Stimulated activated CD8-positive, alpha-beta memory T cell treated with anti-CD3 and anti-CD28 coated beads, Interleukin-15, amount 100 ng/mL, for 1 hour (primary cell): ENCODE data around the gene TH.
A peak's percentile ranks its signal among the peaks of the same experiment; 100 is the strongest.

Source experiments
- DNase-seq: peaks from one replicate; pipeline ENCODE4 v3.0.0-alpha.2; 2020; ENCODE audit warnings: low read depth

The TH gene

GRCh38 chr11:2159536-2160413 lies 11.8 kb downstream of the TH start:
- no peak for DNase-seq

- DNase-seq: no peak
Observed at GRCh38 chr11:2158966-2159365, 12.6 kb downstream of the TH start.

DNA sequence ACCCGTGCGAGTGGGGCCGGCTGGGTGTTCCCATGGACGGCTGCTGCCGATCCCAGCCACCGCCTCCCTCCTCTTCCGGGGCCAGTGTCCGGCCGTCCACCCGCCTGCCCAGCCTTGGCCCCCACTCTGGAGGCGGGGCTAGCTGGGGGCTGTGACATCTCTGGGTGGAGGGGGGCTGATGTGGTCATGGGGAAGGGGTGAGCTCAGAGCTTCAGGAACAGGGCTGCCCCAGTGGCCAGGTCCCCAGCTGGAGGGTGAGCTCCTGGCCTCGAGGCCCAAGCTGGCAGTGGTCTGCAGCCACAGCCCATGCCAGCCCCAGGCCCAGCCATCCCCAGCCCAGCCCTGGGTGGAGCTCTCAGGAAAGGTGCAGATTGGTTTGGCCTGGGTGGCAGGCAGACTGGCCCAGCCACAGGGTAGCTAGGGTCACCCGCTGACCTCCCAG lies 13.3 kb downstream of the TH start:
- DNase-seq: no peak

GRCh38 chr11:2157294-2158040 lies 14.1 kb downstream of the TH start:
- DNase-seq: no peak

- DNase-seq: peak; percentile 35
Observed at GRCh38 chr11:2156416-2157182, 15.0 kb downstream of the TH start.

GRCh38 chr11:2155511-2155910 lies 16.1 kb downstream of the TH start:
- no peak for DNase-seq

GRCh38 chr11:2154889-2155288 lies 16.7 kb downstream of the TH start:
- no peak for DNase-seq

- DNase-seq: no peak
Observed at GRCh38 chr11:2154195-2154585, 17.4 kb downstream of the TH start.

- DNase-seq: no peak
Observed at GRCh38 chr11:2153581-2154194, 17.9 kb downstream of the TH start.

DNA sequence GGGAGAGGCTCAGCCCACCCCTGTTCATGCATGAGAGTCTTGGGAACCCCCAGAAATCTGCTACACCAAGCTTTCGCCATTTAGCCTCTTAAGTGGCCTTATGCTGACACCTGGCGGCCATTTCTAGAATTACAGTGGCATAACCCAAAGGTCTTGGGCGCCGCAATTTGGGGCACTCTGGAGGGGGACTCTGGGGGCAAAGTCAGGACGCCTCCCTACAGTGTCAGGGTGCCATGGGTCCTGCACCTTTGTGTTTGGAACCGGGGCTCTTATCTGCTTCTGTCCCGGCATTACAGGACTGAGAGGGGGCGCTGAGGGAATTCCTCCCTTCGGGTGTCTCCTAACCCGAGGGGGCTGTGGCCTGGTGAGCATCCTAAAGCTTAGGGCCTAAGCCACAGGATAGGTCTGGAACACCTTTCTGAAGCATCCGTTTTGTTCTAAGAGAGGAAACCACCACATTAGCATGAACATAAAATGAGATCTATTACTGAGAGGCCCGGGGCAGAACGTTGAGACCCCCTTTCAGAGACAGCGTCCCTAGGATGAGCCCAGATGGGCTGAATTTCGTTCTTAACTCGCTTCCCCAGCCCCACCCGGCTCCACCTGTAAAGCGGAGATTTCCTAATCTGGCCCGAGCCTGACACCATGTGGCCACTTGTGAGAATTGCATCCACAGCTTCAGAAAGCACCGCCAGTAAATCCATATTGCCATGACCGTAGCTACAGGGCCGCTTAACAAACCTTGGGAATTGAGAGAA lies 19.9 kb downstream of the TH start:
- DNase-seq: peak; percentile 65

DNA sequence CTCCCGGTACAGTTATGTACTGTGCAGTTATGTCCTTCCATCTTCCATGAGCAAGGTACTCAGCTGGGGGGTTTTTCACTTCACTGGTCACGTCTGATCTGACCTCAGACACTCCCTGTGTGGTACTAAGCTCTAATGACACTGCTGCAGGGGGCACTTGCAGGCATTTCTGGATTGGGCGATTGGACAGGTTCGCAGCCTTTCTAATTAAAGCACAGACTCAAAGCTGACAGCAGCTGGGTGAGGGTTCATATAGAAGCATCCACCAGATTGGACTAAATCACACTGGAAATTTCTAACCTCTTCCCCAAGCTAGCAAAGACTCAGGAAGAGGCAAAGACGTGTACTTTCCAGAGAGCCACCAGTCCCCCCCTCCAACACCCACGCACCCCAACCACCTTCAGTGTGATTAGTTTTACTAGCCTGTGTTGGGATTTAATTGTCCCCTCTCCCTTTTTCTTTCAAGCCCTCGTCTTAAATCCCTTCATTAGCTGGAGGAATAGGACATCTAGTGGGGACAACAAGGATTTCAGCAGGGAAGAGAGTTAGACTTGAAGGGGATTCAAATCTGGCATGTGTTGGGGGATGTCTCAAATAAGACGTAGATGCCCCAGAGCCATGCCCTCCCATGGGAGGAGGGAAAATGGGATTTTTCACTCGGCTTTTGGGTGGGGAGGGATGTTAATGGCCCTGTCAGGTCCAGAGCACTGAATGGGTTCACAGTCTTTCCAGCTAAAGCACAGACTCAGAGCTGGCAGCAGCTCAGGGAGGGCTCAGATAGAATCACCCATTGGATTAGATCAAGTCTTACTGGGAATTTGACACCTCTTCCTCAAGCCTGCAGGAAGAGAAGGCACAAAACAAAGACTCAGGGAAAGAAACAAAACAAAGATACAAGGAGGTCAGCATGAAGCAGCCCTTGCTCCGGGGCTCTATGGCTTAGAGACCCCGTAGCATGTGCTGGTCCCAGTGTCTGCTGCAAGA lies 21.5 kb downstream of the TH start:
- DNase-seq: no peak

GRCh38 chr11:2149460-2149859 lies 22.2 kb downstream of the TH start:
- DNase-seq: no peak

GRCh38 chr11:2148595-2148994 lies 23.0 kb downstream of the TH start:
- no peak for DNase-seq

GRCh38 chr11:2147391-2147790 lies 24.2 kb downstream of the TH start:
- no peak for DNase-seq

GRCh38 chr11:2146051-2146450 lies 25.6 kb downstream of the TH start:
- DNase-seq: no peak

- no peak for DNase-seq
Observed at GRCh38 chr11:2144544-2145248, 26.9 kb downstream of the TH start.

DNA sequence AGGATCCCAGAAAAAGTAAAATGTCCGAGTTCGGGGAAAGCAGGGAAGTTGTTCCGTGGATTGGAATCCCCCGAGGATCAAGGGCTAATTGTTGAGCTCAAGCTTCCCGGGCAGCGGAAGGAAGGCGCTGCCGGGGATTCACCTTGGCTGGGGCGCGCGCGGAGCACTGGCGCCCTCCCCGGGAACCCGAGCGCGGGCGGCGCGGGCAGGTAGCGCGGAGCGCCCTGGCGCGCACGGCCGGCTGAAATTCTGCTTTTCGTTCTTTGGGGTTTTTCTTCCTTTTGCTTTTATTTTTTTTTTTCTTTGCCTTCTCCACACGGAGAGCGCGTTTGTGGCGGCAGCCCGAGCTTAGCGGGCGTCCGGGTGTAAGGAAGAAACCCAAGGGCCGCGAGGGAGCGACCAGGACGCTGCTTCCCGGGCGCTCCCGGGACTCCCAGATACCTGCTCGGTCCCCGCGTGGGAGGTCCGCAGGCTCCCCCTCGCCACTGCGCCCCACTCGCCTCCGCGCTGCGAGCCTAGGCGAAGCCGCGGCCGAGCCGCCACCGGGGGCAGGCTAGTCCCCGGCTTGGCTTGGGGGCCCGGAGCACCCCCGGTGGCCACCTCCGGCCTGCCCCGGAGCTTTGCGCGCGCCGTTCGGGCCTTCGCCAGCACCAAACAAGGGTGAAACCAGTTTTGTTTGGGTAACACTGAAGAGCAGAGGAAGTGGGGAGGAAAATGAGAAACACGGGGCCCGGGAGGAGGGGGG lies 27.6 kb downstream of the TH start:
- DNase-seq: no peak

DNA sequence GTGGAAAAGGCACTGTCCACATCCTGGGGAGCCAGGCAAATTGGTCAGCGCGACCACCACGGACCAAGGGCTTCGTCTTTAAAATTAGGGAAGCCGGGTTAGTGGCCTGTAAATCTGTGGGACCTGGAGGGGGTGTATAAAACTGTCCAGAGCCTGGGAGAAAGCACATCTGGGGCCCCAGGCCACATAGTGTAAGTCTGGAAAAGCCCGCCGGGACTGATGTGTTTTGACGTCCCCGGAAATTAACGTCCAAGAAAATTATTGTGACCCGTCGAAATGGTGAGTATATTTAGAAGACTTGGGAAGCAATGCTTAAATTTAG lies 28.2 kb downstream of the TH start:
- DNase-seq: no peak

GRCh38 chr11:2142762-2143202 lies 28.8 kb downstream of the TH start:
- no peak for DNase-seq
